Astrocyte (in vitro differentiated cells and primary cell): Measurements from ENCODE around the gene NTN1.

Experiments
- EZH2 ChIP-seq: IDR thresholded peaks from 2 replicates; pipeline ENCODE4 v1.6.1; 2012; ENCODE audit warnings: mild to moderate bottlenecking, low read length, inconsistent platforms; ENCODE audit not compliant: insufficient read depth
- TF ChIP-seq, protein P1 (sequence below): IDR thresholded peaks from 2 replicates; pipeline ENCODE4 v1.5.1; 2011; ENCODE audit warnings: low read depth, mild to moderate bottlenecking, inconsistent platforms, low read length, moderate library complexity; ENCODE audit not compliant: insufficient read depth

DNA sequence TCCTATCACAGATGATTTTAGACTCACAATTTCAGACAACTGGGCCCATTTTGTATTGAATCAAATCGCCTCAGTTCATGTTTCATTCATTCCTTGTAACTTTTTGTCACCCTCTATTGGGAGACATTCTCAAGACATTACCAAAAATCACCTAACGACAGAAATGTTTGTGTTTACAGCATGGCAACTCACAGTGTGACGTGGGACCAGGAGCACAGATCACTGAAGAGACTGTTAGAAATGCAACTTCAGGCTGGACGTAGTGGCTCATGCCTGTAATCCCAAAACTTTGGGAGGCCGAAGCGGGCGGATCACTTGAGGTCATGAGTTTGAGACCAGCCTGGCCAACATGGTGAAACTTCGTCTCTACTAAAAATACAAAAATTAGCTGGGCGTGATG lies 249.6 kb downstream of the NTN1 start:
- TF ChIP-seq, protein P1, sequence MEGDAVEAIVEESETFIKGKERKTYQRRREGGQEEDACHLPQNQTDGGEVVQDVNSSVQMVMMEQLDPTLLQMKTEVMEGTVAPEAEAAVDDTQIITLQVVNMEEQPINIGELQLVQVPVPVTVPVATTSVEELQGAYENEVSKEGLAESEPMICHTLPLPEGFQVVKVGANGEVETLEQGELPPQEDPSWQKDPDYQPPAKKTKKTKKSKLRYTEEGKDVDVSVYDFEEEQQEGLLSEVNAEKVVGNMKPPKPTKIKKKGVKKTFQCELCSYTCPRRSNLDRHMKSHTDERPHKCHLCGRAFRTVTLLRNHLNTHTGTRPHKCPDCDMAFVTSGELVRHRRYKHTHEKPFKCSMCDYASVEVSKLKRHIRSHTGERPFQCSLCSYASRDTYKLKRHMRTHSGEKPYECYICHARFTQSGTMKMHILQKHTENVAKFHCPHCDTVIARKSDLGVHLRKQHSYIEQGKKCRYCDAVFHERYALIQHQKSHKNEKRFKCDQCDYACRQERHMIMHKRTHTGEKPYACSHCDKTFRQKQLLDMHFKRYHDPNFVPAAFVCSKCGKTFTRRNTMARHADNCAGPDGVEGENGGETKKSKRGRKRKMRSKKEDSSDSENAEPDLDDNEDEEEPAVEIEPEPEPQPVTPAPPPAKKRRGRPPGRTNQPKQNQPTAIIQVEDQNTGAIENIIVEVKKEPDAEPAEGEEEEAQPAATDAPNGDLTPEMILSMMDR, result no peak
- TF ChIP-seq EZH2, result no peak
